Hypothalamus (tissue), 51 donors: ENCODE data around the gene PRDM2.

Source experiments
- DNase-seq, 51 donors: peaks; one replicate each; lab custom pipeline; 2025; lab: John Stamatoyannopoulos, UW

The PRDM2 gene

GRCh38 chr1:13762642-13763041 is 62.7 kb downstream of the PRDM2 start:
- peak in 4 of 51 donors; percentile 12 to 36 (median 29) for DNase-seq

GRCh38 chr1:13763222-13763621 is 63.2 kb downstream of the PRDM2 start:
- no peak for DNase-seq

GRCh38 chr1:13763991-13764390 is 64.0 kb downstream of the PRDM2 start:
- DNase-seq, result no peak

- no peak for DNase-seq
These were observed 64.8 kb downstream of the PRDM2 start for GRCh38 chr1:13764588-13765332.

- DNase-seq, result no peak
These were observed 66.9 kb downstream of the PRDM2 start for GRCh38 chr1:13766592-13767564.

DNA sequence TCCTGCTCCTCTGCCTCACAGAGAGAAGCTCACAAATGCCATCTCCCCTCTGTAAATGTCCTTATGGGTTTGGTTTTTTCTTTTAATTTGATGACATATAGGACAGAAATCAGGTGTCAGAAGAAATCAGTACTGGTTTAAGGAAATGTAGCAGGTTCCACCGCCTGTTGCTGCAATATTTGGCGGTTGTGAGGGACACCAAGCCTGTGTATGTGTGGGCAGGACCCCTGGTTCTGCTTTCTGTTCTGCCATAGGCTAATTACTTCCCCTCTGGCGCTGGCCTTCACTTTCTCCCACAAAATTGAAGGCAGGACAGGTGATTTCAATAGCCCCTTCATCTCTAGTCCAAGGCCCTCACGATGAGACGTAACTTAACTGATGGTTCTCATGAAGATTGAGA is 69.2 kb downstream of the PRDM2 start:
- no peak for DNase-seq

- no peak for DNase-seq
These were observed 69.8 kb downstream of the PRDM2 start for GRCh38 chr1:13769830-13770229.

GRCh38 chr1:13770743-13771142 is 70.8 kb downstream of the PRDM2 start:
- DNase-seq, result no peak

DNA sequence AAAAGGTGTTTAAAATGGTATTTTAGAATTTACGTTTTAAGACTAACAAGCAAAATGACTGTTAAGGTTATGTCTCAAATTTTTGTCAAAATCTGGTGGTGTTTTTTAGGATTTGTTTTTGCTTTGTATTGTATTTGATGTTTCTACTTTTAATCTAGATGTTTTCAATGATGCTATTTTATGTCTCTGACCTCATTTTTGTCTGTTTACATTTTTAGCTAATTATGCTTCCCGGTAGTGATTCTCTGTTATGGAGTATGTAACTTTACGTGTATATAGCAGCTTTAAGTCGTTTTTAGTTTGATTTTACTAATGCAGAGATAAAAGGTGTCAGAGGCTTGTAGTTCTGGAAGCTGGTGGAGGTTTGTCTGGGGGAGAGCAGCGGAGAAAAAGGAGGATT is 71.8 kb downstream of the PRDM2 start:
- no peak for DNase-seq

- no peak for DNase-seq
These were observed 72.3 kb downstream of the PRDM2 start for GRCh38 chr1:13772271-13772670.

GRCh38 chr1:13774121-13774520 is 74.1 kb downstream of the PRDM2 start:
- DNase-seq, result no peak

DNA sequence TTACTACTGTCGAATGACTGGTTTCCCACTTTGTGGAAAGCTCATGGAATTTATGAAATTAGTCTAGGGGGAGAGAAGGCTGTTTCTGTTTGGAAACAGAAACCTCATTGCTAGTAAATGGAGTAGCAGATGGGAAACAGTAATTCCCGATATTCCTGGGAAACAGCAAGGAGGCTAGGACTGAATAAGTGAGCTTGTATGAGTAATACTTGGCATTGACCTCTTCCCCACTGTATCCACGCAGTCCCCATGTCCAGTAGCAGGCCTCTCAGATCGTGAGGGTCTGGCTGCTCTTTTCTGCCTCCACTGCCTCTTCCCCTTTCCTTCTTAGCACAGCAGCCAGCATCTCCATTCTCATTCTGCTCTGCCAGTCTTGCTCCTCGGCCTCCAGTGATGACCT is 75.5 kb downstream of the PRDM2 start:
- no peak for DNase-seq

GRCh38 chr1:13775916-13776315 is 75.9 kb downstream of the PRDM2 start:
- DNase-seq, result no peak

- DNase-seq, result no peak
These were observed 78.4 kb downstream of the PRDM2 start for GRCh38 chr1:13778431-13778830.

DNA sequence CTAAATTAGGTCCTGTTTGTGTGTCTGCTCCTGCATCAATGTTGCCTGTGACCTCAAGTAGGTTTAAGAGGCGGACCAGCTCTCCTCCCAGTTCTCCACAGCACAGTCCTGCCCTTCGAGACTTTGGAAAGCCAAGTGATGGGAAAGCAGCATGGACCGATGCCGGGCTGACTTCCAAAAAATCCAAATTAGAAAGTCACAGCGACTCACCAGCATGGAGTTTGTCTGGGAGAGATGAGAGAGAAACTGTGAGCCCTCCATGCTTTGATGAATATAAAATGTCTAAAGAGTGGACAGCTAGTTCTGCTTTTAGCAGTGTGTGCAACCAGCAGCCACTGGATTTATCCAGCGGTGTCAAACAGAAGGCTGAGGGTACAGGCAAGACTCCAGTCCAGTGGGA is 79.9 kb downstream of the PRDM2 start:
- DNase-seq, result no peak

GRCh38 chr1:13780780-13781179 is 80.8 kb downstream of the PRDM2 start:
- DNase-seq, result no peak

DNA sequence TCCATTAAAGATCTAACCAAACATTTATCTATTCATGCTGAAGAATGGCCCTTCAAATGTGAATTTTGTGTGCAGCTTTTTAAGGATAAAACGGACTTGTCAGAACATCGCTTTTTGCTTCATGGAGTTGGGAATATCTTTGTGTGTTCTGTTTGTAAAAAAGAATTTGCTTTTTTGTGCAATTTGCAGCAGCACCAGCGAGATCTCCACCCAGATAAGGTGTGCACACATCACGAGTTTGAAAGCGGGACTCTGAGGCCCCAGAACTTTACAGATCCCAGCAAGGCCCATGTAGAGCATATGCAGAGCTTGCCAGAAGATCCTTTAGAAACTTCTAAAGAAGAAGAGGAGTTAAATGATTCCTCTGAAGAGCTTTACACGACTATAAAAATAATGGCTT is 81.2 kb downstream of the PRDM2 start:
- no peak for DNase-seq

- peak in 1 of 51 donors; percentile 25 for DNase-seq
These were observed 82.1 kb downstream of the PRDM2 start for GRCh38 chr1:13781907-13782633.

- DNase-seq, result no peak
These were observed 82.8 kb downstream of the PRDM2 start for GRCh38 chr1:13782634-13783360.

DNA sequence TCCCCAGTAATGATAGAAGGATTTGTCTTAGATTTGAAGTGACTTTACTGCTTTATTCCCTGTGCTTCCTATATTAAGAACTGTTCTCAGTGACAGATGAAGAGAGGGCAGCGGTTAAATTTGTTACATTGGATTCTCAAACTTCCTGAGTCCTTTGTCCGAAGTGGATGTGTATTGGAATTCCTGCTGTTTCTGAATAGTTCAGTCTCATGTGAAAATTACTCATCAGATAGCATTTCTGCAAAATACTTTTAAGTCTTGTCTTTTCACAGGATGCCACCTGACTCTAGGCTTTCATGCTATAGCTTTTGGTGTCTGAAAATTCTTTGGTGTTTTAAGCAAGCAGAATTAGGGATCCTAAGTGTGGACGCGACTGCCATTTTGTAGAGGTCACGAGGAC is 83.6 kb downstream of the PRDM2 start:
- DNase-seq, result no peak
